H9 (cell line): Measurements from ENCODE around the gene TMEM132C. TPM values are rescaled to one million over a fixed set of nuclear protein-coding genes. Genes with fewer than 3 reads are reported as not detected.

ENCODE experiments used
- DNase-seq: peaks from one replicate; pipeline ENCODE4 v3.0.0-alpha.2; 2017
- H2AFZ ChIP-seq: one replicate; pipeline ENCODE4 v1.6.1; 2013; ENCODE audit warnings: mild to moderate bottlenecking, low read length, control low read depth, moderate library complexity
- H2AK5ac ChIP-seq: 2 replicates; pipeline ENCODE4 v1.6.1; 2013; ENCODE audit warnings: low read length, control low read depth, mixed read lengths; ENCODE audit not compliant: insufficient read length
- H2BK120ac ChIP-seq: one replicate; pipeline ENCODE4 v1.6.1; 2013; ENCODE audit warnings: low read depth, mild to moderate bottlenecking, low read length, control low read depth, inconsistent platforms; ENCODE audit not compliant: poor library complexity, severe bottlenecking
- H2BK12ac ChIP-seq: 2 replicates; pipeline ENCODE4 v1.6.1; 2013; ENCODE audit warnings: low read length, control low read depth, mixed read lengths, low read depth; ENCODE audit not compliant: insufficient read length
- H2BK15ac ChIP-seq: 2 replicates; pipeline ENCODE4 v1.6.1; 2013; ENCODE audit warnings: low read depth, low read length, control low read depth
- H2BK20ac ChIP-seq: one replicate; pipeline ENCODE4 v1.6.1; 2013; ENCODE audit warnings: low read depth, mild to moderate bottlenecking, low read length, control low read depth, inconsistent platforms; ENCODE audit not compliant: poor library complexity, severe bottlenecking
- H2BK5ac ChIP-seq: 2 replicates; pipeline ENCODE4 v1.6.1; 2013; ENCODE audit warnings: low read length, control low read depth, mixed read lengths; ENCODE audit not compliant: insufficient read length
- H3K14ac ChIP-seq: 2 replicates; pipeline ENCODE4 v1.6.1; 2013; ENCODE audit warnings: low read length, control low read depth; ENCODE audit not compliant: insufficient read depth
- H3K18ac ChIP-seq: 2 replicates; pipeline ENCODE4 v1.6.1; 2013; ENCODE audit warnings: low read depth, mild to moderate bottlenecking, mixed read lengths, low read length, control low read depth; ENCODE audit not compliant: insufficient read length
- H3K23ac ChIP-seq: 2 replicates; pipeline ENCODE4 v1.6.1; 2013; ENCODE audit warnings: low read length, control low read depth, mixed read lengths, low read depth; ENCODE audit not compliant: insufficient read length
- H3K23me2 ChIP-seq: 2 replicates; pipeline ENCODE4 v1.6.1; 2013; ENCODE audit warnings: low read depth, mild to moderate bottlenecking, mixed read lengths, low read length, control low read depth; ENCODE audit not compliant: insufficient read length, poor library complexity, severe bottlenecking
- H3K27ac ChIP-seq: 2 replicates; pipeline ENCODE4 v1.5.1; 2013; ENCODE audit warnings: low read length, control low read depth, mixed read lengths, low read depth; ENCODE audit not compliant: insufficient read length
- H3K27me3 ChIP-seq: 2 replicates; pipeline ENCODE4 v1.6.1; 2013; ENCODE audit warnings: low read length, control low read depth, inconsistent platforms; ENCODE audit not compliant: insufficient read depth
- H3K4ac ChIP-seq: 2 replicates; pipeline ENCODE4 v1.6.1; 2013; ENCODE audit warnings: low read depth, mild to moderate bottlenecking, control low read depth, inconsistent platforms, low read length, moderate library complexity
- H3K4me1 ChIP-seq: 2 replicates; pipeline ENCODE4 v1.6.1; 2013; ENCODE audit warnings: low read length, control low read depth, inconsistent platforms; ENCODE audit not compliant: insufficient read depth
- H3K4me2 ChIP-seq: 2 replicates; pipeline ENCODE4 v1.6.1; 2013; ENCODE audit warnings: low read length, control low read depth, mixed read lengths; ENCODE audit not compliant: insufficient read length, insufficient read depth
- H3K56ac ChIP-seq: 2 replicates; pipeline ENCODE4 v1.6.1; 2013; ENCODE audit warnings: low read depth, mild to moderate bottlenecking, mixed read lengths, low read length, control low read depth; ENCODE audit not compliant: insufficient read length
- H3K79me1 ChIP-seq: 2 replicates; pipeline ENCODE4 v1.6.1; 2013; ENCODE audit warnings: low read depth, mild to moderate bottlenecking, moderate library complexity, low read length, control low read depth, inconsistent platforms; ENCODE audit not compliant: insufficient read depth, poor library complexity, severe bottlenecking
- H3K79me2 ChIP-seq: 2 replicates; pipeline ENCODE4 v1.6.1; 2013; ENCODE audit warnings: low read length, control low read depth, inconsistent platforms; ENCODE audit not compliant: insufficient read depth
- H3K9ac ChIP-seq: 2 replicates; pipeline ENCODE4 v1.6.1; 2013; ENCODE audit warnings: low read length, control low read depth, mixed read lengths; ENCODE audit not compliant: insufficient read length; ENCODE audit errors: extremely low read depth
- H3K9me3 ChIP-seq: one replicate; pipeline ENCODE4 v1.6.1; 2013; ENCODE audit warnings: low read depth, low read length, inconsistent platforms; ENCODE audit not compliant: control insufficient read depth
- H3T11ph ChIP-seq: one replicate; pipeline ENCODE4 v1.6.1; 2013; ENCODE audit warnings: mild to moderate bottlenecking, low read length, control low read depth, inconsistent platforms
- H4K20me1 ChIP-seq: one replicate; pipeline ENCODE4 v1.6.1; 2013; ENCODE audit not compliant: control insufficient read depth, insufficient read length, insufficient read depth
- H4K5ac ChIP-seq: 2 replicates; pipeline ENCODE4 v1.6.1; 2013; ENCODE audit warnings: low read depth, mild to moderate bottlenecking, mixed read lengths, low read length, control low read depth; ENCODE audit not compliant: insufficient read length
- H4K8ac ChIP-seq: replicated peaks from 2 replicates; pipeline ENCODE4 v1.6.1; 2013; ENCODE audit warnings: low read length, control low read depth, mixed read lengths, low read depth; ENCODE audit not compliant: insufficient read length
- H4K91ac ChIP-seq: 2 replicates; pipeline ENCODE4 v1.6.1; 2013; ENCODE audit warnings: low read depth, mild to moderate bottlenecking, moderate library complexity, mixed read lengths, low read length, control low read depth; ENCODE audit not compliant: insufficient read length
- H3K27ac Mint-ChIP-seq, 3 experiments: 2 replicates in 2 of 3; 3 replicates in 1 of 3; pipeline ENCODE4 v1.8.0; 2020 to 2021; ENCODE audit warnings: mixed read lengths in 3 of 3, mild to moderate bottlenecking in 1 of 3, moderate library complexity in 1 of 3
- H3K27me3 Mint-ChIP-seq: 2 replicates; pipeline ENCODE4 v1.8.0; 2021; ENCODE audit warnings: low read depth, mild to moderate bottlenecking, moderate library complexity, mixed read lengths
- H3K36me3 Mint-ChIP-seq, 3 experiments: 2 replicates in 2 of 3; 3 replicates in 1 of 3; pipeline ENCODE4 v1.8.0; 2020 to 2021; ENCODE audit warnings: low read depth in 3 of 3, mixed read lengths in 3 of 3; ENCODE audit not compliant: insufficient read depth in 1 of 3
- H3K4me1 Mint-ChIP-seq, 2 experiments: 2 replicates each; pipeline ENCODE4 v1.8.0; 2020; ENCODE audit warnings: mixed read lengths in 2 of 2
- H3K4me3 Mint-ChIP-seq, 2 experiments: 2 replicates in 1 of 2; 3 replicates in 1 of 2; pipeline ENCODE4 v1.8.0; 2020 to 2021; ENCODE audit warnings: mild to moderate bottlenecking in 2 of 2, mixed read lengths in 2 of 2, moderate library complexity in 1 of 2
- H3K9me3 Mint-ChIP-seq, 2 experiments: 2 replicates in 1 of 2; 3 replicates in 1 of 2; pipeline ENCODE4 v1.8.0; 2020; ENCODE audit warnings: mild to moderate bottlenecking in 2 of 2, mixed read lengths in 2 of 2, moderate library complexity in 1 of 2
- WGBS: extraction: QIAGEN DNeasy Blood & Tissue Kit; methylation state at CpG from one replicate; pipeline ENCODE4 v1.1.7; 2013; ENCODE audit warnings: missing lambda C conversion rate, low lambda C conversion rate, mixed read lengths; ENCODE audit not compliant: insufficient read length; ENCODE audit errors: extremely low coverage; 5-methylcytosine and 5-hydroxymethylcytosine counted together
- total RNA-seq: library from RNA; stranded (reverse); gene quantifications from 2 replicates; pipeline ENCODE4 v1.2.1, GENCODE V29; 2021
- TF ChIP-seq, protein P1 (sequence below): fragments of 200-600 bp; sonication (generic); conservative IDR thresholded peaks from 3 replicates; pipeline ENCODE4 v1.8.0; 2021; ENCODE audit warnings: antibody characterized with exemption, mild to moderate bottlenecking

Gene TMEM132C
- total RNA-seq, 1 experiment from 2014 or later = 0.22 TPM

DNA sequence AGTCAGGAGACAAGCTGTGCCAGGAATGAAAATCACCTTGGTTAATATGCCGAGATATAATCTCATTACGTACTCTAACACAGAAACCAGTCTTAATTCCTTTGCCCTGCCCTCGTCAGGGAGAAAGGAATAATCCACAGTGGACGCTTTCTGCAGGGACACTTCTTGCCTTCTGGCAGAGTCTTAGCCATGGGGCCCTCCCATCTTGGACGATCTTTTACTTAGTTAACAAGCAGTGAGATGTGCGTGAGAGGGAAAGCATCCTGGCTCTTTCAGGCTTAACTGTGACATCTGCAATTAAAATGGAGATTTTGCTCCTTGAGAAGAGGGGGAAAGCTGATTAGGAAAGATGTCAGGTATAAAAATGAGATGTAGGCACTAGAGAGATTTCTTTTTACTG is 246.4 kb downstream of the TMEM132C start:
- H3K27ac Mint-ChIP-seq = no peak overlapping the region; a peak in 1 of 7 replicates
- H3K36me3 Mint-ChIP-seq = peaks cover 0 to 8% (median 2%) of the 10 kb centered on the region in 3 experiments; a peak in 4 of 7 replicates

More for the DNA sequence above, 246.4 kb downstream of the TMEM132C start:
- H3K27me3 Mint-ChIP-seq = peaks cover 10% of the 10 kb centered on the region
- Histone ChIP-seq H2AK5ac (no peak overlapping the region), H3K27ac (no peak overlapping the region), H3K79me1 (no peaks in the 10 kb centered on the region), H3K79me2 (no peaks in the 10 kb centered on the region), H3K4ac (no peak overlapping the region; the same call in 1 of the 2 replicates), H4K91ac (no peak overlapping the region), H3K14ac (no peak overlapping the region), H3K4me1 (peaks cover 2% of the 10 kb centered on the region), H3K18ac (no peak overlapping the region), H2BK15ac (no peak overlapping the region), H3K9ac (no peak overlapping the region), H3K23me2 (no peaks in the 10 kb centered on the region), H2BK12ac (no peak overlapping the region), H2BK5ac (no peak overlapping the region), H2BK120ac (no peak overlapping the region), H2AFZ (no peak overlapping the region), H3T11ph (no peak overlapping the region), H3K4me2 (no peak overlapping the region), H4K5ac (no peak overlapping the region), H3K27me3 (no peaks in the 10 kb centered on the region), H3K23ac (no peak overlapping the region), H4K20me1 (no peaks in the 10 kb centered on the region), H3K56ac (no peak overlapping the region), H3K9me3 (peaks cover 6% of the 10 kb centered on the region), H4K8ac (no peak overlapping the region), H2BK20ac (no peak overlapping the region)
- H3K4me1 Mint-ChIP-seq = peaks cover 34 to 41% of the 10 kb centered on the region in 2 experiments
- no peak for DNase-seq
- TF ChIP-seq, protein P1, sequence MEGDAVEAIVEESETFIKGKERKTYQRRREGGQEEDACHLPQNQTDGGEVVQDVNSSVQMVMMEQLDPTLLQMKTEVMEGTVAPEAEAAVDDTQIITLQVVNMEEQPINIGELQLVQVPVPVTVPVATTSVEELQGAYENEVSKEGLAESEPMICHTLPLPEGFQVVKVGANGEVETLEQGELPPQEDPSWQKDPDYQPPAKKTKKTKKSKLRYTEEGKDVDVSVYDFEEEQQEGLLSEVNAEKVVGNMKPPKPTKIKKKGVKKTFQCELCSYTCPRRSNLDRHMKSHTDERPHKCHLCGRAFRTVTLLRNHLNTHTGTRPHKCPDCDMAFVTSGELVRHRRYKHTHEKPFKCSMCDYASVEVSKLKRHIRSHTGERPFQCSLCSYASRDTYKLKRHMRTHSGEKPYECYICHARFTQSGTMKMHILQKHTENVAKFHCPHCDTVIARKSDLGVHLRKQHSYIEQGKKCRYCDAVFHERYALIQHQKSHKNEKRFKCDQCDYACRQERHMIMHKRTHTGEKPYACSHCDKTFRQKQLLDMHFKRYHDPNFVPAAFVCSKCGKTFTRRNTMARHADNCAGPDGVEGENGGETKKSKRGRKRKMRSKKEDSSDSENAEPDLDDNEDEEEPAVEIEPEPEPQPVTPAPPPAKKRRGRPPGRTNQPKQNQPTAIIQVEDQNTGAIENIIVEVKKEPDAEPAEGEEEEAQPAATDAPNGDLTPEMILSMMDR = no peak
- no peak overlapping the region for H3K4me3 Mint-ChIP-seq
- WGBS = no CpG with 5 or more reads among the region's 6 CpGs
- peaks cover 12 to 15% of the 10 kb centered on the region in 2 experiments for H3K9me3 Mint-ChIP-seq
